ENCODE results near the gene PDHX.

Gene PDHX

GRCh38 chr11:34957606-34958005 is 41.2 kb downstream of the PDHX start:
- no peak for DNase-seq (ENCODE audit: low read depth in 2 of 2)

- no peak for DNase-seq (ENCODE audit: low read depth in 2 of 2)
Observed at GRCh38 chr11:34959770-34960169, 43.4 kb downstream of the PDHX start.

- DNase-seq (ENCODE audit: low read depth in 2 of 2), result no peak
Observed at GRCh38 chr11:34960277-34960676, 43.9 kb downstream of the PDHX start.

GRCh38 chr11:34962034-34962433 is 45.6 kb downstream of the PDHX start:
- DNase-seq (ENCODE audit: low read depth in 2 of 2), result no peak

- DNase-seq (ENCODE audit: low read depth in 2 of 2), result no peak
Observed at GRCh38 chr11:34963351-34963750, 46.9 kb downstream of the PDHX start.

- no peak for DNase-seq (ENCODE audit: low read depth in 2 of 2)
Observed at GRCh38 chr11:34964610-34965331, 48.4 kb downstream of the PDHX start.

GRCh38 chr11:34968862-34969261 is 52.4 kb downstream of the PDHX start:
- DNase-seq (ENCODE audit: low read depth in 2 of 2), result no peak

- DNase-seq (ENCODE audit: low read depth in 2 of 2), result no peak
Observed at GRCh38 chr11:34970033-34970432, 53.6 kb downstream of the PDHX start.

GRCh38 chr11:34970480-34970879 is 54.1 kb downstream of the PDHX start:
- no peak for DNase-seq (ENCODE audit: low read depth in 2 of 2)

GRCh38 chr11:34971928-34972327 is 55.5 kb downstream of the PDHX start:
- DNase-seq (ENCODE audit: low read depth in 2 of 2), result no peak

- no peak for DNase-seq (ENCODE audit: low read depth in 2 of 2)
Observed at GRCh38 chr11:34972366-34972765, 55.9 kb downstream of the PDHX start.

GRCh38 chr11:34972892-34973291 is 56.5 kb downstream of the PDHX start:
- no peak for DNase-seq (ENCODE audit: low read depth in 2 of 2)

- DNase-seq (ENCODE audit: low read depth in 2 of 2), result no peak
Observed at GRCh38 chr11:34975482-34975881, 59.1 kb downstream of the PDHX start.

- no peak for DNase-seq (ENCODE audit: low read depth in 2 of 2)
Observed at GRCh38 chr11:34976496-34977088, 60.2 kb downstream of the PDHX start.

GRCh38 chr11:34977089-34977912 is 60.9 kb downstream of the PDHX start:
- DNase-seq (ENCODE audit: low read depth in 2 of 2), result no peak

- DNase-seq (ENCODE audit: low read depth in 2 of 2), result no peak
Observed at GRCh38 chr11:34978236-34979191, 62.1 kb downstream of the PDHX start.

- no peak for DNase-seq (ENCODE audit: low read depth in 2 of 2)
Observed at GRCh38 chr11:34984514-34984913, 68.1 kb downstream of the PDHX start.

- no peak for DNase-seq (ENCODE audit: low read depth in 2 of 2)
Observed at GRCh38 chr11:34986883-34987520, 70.6 kb downstream of the PDHX start.

GRCh38 chr11:34987617-34988016 is 71.2 kb downstream of the PDHX start:
- no peak for DNase-seq (ENCODE audit: low read depth in 2 of 2)

- no peak for DNase-seq (ENCODE audit: low read depth in 2 of 2)
Observed at GRCh38 chr11:34988294-34989255, 72.2 kb downstream of the PDHX start.

All from stimulated activated CD8-positive, alpha-beta memory T cell treated with anti-CD3 and anti-CD28 coated beads, Interleukin-7, amount 100 ng/mL, for 1 hour (primary cell).